Measurements from ENCODE around the gene ROS1. TPM values are rescaled to one million over a fixed set of nuclear protein-coding genes. Genes with fewer than 3 reads are reported as not detected.
"Not testable (repeated sequence)": the region's sequence is repeated elsewhere in the genome, so short reads cannot be mapped to it uniquely, and the experiment has no call there.

Gene ROS1
- total RNA-seq, 3 donors from 2014 or later: 0.03 TPM; not detected in 1

- Mint-ChIP-seq H3K36me3 (ENCODE audit: insufficient read depth) (no peaks in the 10 kb centered on the region), H3K4me3 (no peak overlapping the region), H3K9me3 (no peaks in the 10 kb centered on the region), H3K4me1 (ENCODE audit: low read depth) (no peaks in the 10 kb centered on the region), H3K27me3 (ENCODE audit: low read depth) (peaks cover 24% of the 10 kb centered on the region)
- DNase-seq (peak; percentile 53), ATAC-seq (no peak)
Observed at GRCh38 chr6:117449549-117450439, 24.1 kb upstream of the ROS1 start.

DNA sequence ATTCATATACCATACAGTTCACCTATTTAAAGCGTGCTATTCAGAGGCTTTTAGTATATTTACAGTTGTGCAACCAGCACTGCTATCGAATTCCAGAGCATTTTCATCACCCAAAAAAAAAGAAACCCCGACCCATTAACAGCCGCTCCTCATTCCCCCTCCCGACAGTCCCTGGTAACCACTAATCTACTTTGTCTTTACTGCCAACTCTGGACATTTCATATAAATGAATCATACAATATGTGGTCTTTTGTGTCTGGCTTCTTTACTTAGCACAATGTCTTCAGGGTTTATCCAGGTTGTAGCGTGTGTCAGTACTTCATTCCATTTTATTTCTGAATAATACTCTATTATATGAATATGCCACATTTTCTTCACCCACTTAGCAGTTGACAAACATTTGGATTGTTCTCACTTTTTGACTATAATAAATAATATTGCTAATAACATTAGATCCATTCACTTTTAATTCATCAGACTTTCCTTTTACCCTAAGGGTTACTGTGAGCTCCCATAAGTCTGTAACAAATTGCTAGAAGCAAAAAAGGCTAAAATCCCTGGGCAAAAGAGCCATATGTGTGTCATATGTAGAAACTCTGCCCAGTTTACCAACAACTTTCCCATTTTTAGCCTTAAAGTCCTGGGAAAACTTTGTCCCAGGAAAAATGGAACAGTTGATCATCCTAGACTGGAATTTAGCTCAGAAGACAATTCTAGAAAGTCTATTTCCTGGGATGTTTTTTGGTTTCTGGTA lies 23.2 kb upstream of the ROS1 start:
- no peaks in the 10 kb centered on the region for H3K9me3 Mint-ChIP-seq
- H3K36me3 Mint-ChIP-seq (ENCODE audit: insufficient read depth): no peaks in the 10 kb centered on the region
- DNase-seq (no peak), ATAC-seq (no peak)
- no peaks in the 10 kb centered on the region for H3K4me1 Mint-ChIP-seq (ENCODE audit: low read depth)
- no peak overlapping the region for H3K4me3 Mint-ChIP-seq
- H3K27me3 Mint-ChIP-seq (ENCODE audit: low read depth): peaks cover 24% of the 10 kb centered on the region

- Mint-ChIP-seq H3K27me3 (ENCODE audit: low read depth) (peaks cover 24% of the 10 kb centered on the region), H3K36me3 (ENCODE audit: insufficient read depth) (no peaks in the 10 kb centered on the region), H3K4me1 (ENCODE audit: low read depth) (no peaks in the 10 kb centered on the region), H3K4me3 (no peak overlapping the region), H3K9me3 (no peaks in the 10 kb centered on the region)
- no peak for DNase-seq
- no peak for ATAC-seq
Observed at GRCh38 chr6:117448011-117448410, 22.3 kb upstream of the ROS1 start.

DNA sequence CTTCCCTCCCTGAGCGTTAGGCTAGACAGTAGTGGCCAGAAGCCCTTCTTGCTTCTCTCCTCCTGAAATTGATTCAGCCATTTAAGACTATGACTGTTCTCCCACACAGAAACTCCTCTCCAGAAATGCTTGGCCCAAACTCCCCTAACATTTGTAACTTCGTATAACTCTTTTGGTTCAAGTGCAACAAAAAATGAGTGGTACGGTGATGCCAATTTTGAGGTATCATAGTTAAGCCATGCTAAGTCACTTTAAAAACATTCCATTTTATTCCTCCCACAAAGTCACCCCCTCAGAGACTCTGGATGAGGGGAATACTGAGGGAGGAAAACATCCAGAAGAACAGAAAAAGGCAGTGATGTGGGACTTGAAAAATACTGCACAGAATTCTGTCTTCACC lies 21.1 kb upstream of the ROS1 start:
- ATAC-seq (no peak), DNase-seq (no peak)
- H3K27me3 Mint-ChIP-seq (ENCODE audit: low read depth): peaks cover 29% of the 10 kb centered on the region
- H3K4me3 Mint-ChIP-seq: no peak overlapping the region
- no peaks in the 10 kb centered on the region for H3K9me3 Mint-ChIP-seq
- H3K36me3 Mint-ChIP-seq (ENCODE audit: insufficient read depth): no peaks in the 10 kb centered on the region
- H3K4me1 Mint-ChIP-seq (ENCODE audit: low read depth): no peaks in the 10 kb centered on the region

GRCh38 chr6:117444600-117444999 lies 18.9 kb upstream of the ROS1 start:
- Mint-ChIP-seq H3K4me3 (no peak overlapping the region), H3K4me1 (ENCODE audit: low read depth) (no peaks in the 10 kb centered on the region), H3K36me3 (ENCODE audit: insufficient read depth) (no peaks in the 10 kb centered on the region), H3K9me3 (no peaks in the 10 kb centered on the region), H3K27me3 (ENCODE audit: low read depth) (peaks cover 32% of the 10 kb centered on the region)
- no peak for ATAC-seq
- DNase-seq: no peak

GRCh38 chr6:117442313-117442712 lies 16.6 kb upstream of the ROS1 start:
- H3K36me3 Mint-ChIP-seq (ENCODE audit: insufficient read depth); H3K9me3 Mint-ChIP-seq; ATAC-seq; H3K4me1 Mint-ChIP-seq (ENCODE audit: low read depth); H3K4me3 Mint-ChIP-seq; DNase-seq: not testable (repeated sequence)
- H3K27me3 Mint-ChIP-seq (ENCODE audit: low read depth): peaks cover 26% of the 10 kb centered on the region

DNA sequence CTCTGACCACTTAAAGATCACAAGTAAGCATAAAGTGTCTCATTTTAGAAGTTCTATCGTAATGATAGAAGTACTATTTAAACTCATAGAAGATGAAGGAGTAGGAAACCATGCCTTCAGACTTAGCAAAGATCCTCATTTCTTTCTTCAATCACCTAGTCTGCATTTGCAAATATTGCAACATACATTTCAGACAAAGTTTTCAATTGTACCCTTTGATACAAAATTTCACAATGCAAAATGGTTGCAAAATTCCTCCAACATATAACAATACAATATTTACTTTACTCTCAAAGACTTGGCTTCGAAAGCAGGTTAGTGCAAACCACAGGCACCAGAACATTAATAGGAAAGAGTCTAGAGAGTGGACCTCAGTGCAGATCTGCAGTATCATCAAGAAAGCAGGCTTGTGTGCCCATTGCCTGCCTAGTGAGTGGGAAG lies 16.1 kb upstream of the ROS1 start:
- Mint-ChIP-seq H3K4me1 (ENCODE audit: low read depth) (no peaks in the 10 kb centered on the region), H3K27me3 (ENCODE audit: low read depth) (peaks cover 25% of the 10 kb centered on the region), H3K9me3 (no peaks in the 10 kb centered on the region), H3K4me3 (no peak overlapping the region), H3K36me3 (ENCODE audit: insufficient read depth) (no peaks in the 10 kb centered on the region)
- DNase-seq: no peak
- no peak for ATAC-seq

GRCh38 chr6:117440706-117441525 lies 15.2 kb upstream of the ROS1 start:
- Mint-ChIP-seq H3K4me3 (no peak overlapping the region), H3K9me3 (no peaks in the 10 kb centered on the region), H3K4me1 (ENCODE audit: low read depth) (no peaks in the 10 kb centered on the region), H3K36me3 (ENCODE audit: insufficient read depth) (no peaks in the 10 kb centered on the region), H3K27me3 (ENCODE audit: low read depth) (peaks cover 25% of the 10 kb centered on the region)
- ATAC-seq (no peak), DNase-seq (no peak)

- no peak for DNase-seq
- peaks cover 40% of the 10 kb centered on the region for H3K27me3 Mint-ChIP-seq (ENCODE audit: low read depth)
- no peaks in the 10 kb centered on the region for H3K4me1 Mint-ChIP-seq (ENCODE audit: low read depth)
- no peaks in the 10 kb centered on the region for H3K9me3 Mint-ChIP-seq
- no peak overlapping the region for H3K4me3 Mint-ChIP-seq
- ATAC-seq: no peak
- no peaks in the 10 kb centered on the region for H3K36me3 Mint-ChIP-seq (ENCODE audit: insufficient read depth)
Observed at GRCh38 chr6:117432273-117432672, 6.5 kb upstream of the ROS1 start.

- Mint-ChIP-seq H3K36me3 (ENCODE audit: insufficient read depth) (no peaks in the 10 kb centered on the region), H3K4me3 (no peak overlapping the region), H3K9me3 (no peaks in the 10 kb centered on the region), H3K27me3 (ENCODE audit: low read depth) (peaks cover 28% of the 10 kb centered on the region), H3K4me1 (ENCODE audit: low read depth) (no peaks in the 10 kb centered on the region)
- no peak for DNase-seq
- no peak for ATAC-seq
Observed at GRCh38 chr6:117423754-117424153, 2.0 kb downstream of the ROS1 start.

- Mint-ChIP-seq H3K36me3 (ENCODE audit: insufficient read depth) (no peaks in the 10 kb centered on the region), H3K27me3 (ENCODE audit: low read depth) (peaks cover 18% of the 10 kb centered on the region), H3K9me3 (no peaks in the 10 kb centered on the region), H3K4me3 (no peak overlapping the region), H3K4me1 (ENCODE audit: low read depth) (no peaks in the 10 kb centered on the region)
- no peak for DNase-seq
- ATAC-seq: no peak
Observed at GRCh38 chr6:117418320-117418719, 7.4 kb downstream of the ROS1 start.

DNA sequence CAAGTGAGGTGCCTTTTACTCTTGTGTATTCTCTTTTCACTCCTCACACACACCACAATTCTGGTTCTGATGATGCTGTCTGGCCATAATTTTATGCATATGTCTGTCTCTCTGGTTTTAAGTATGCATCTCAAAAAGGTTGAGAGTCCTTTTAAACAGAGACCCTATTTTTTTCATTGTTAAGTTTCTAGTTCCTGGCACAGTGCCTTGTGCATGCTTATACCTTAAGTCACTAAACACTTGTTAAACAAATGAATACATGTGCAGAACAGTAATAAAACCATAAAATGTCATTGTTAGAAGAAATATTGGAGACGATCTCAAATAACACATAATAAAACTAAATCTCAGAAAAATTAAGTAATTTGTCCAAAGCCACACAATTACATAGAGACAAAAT lies 7.9 kb downstream of the ROS1 start:
- ATAC-seq: no peak
- Mint-ChIP-seq H3K4me1 (ENCODE audit: low read depth) (no peaks in the 10 kb centered on the region), H3K4me3 (no peak overlapping the region), H3K27me3 (ENCODE audit: low read depth) (peaks cover 15% of the 10 kb centered on the region), H3K9me3 (no peaks in the 10 kb centered on the region), H3K36me3 (ENCODE audit: insufficient read depth) (no peaks in the 10 kb centered on the region)
- no peak for DNase-seq

- no peak for ATAC-seq
Observed at GRCh38 chr6:117414770-117415169, 11.0 kb downstream of the ROS1 start.

DNA sequence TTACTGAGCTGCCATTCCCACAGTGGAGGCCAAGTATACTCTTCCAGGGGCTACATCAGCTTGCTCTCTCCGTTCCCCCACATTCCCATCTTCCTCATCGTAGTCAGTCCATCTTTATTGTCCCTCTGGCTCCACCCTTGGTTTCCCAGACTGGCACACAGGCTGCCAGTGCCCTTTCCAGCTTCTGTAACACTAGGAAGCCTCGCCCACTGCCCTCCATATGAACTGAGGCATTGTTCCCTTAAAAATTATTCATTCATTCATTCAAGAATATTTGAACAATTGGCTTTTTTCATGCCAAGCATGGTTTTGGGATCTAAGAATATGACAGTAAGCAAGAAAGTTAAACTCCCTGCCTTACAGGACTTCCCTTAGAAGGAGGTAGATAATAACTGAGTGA lies 14.3 kb downstream of the ROS1 start:
- Mint-ChIP-seq H3K9me3 (no peaks in the 10 kb centered on the region), H3K4me3 (no peak overlapping the region), H3K4me1 (ENCODE audit: low read depth) (no peaks in the 10 kb centered on the region), H3K27me3 (ENCODE audit: low read depth) (peaks cover 23% of the 10 kb centered on the region), H3K36me3 (ENCODE audit: insufficient read depth) (no peaks in the 10 kb centered on the region)
- DNase-seq (no peak), ATAC-seq (no peak)

More at GRCh38 chr6:117414770-117415169, 11.0 kb downstream of the ROS1 start:
- Mint-ChIP-seq H3K36me3 (ENCODE audit: insufficient read depth) (no peaks in the 10 kb centered on the region), H3K4me3 (no peak overlapping the region), H3K27me3 (ENCODE audit: low read depth) (peaks cover 7% of the 10 kb centered on the region), H3K9me3 (no peaks in the 10 kb centered on the region), H3K4me1 (ENCODE audit: low read depth) (no peaks in the 10 kb centered on the region)
- DNase-seq: no peak
